Neural progenitor cell (in vitro differentiated cells): ENCODE measurements around the gene SRBD1.

Source experiments
- EZH2 ChIP-seq: fragments of 200-600 bp; sonication (generic); IDR thresholded peaks from 2 replicates; pipeline ENCODE4 v1.6.1; 2017; ENCODE audit warnings: antibody characterized with exemption, mild to moderate bottlenecking, moderate library complexity
- EZH2phosphoT487 ChIP-seq: fragments of 200-600 bp; sonication (generic); IDR thresholded peaks from 2 replicates; pipeline ENCODE4 v1.6.1; 2017; ENCODE audit warnings: antibody characterized with exemption
- TF ChIP-seq, protein P1 (sequence below): fragments of 200-600 bp; sonication (generic); IDR thresholded peaks from 2 replicates; pipeline ENCODE4 v1.5.1; 2017; ENCODE audit warnings: antibody characterized with exemption, mild to moderate bottlenecking

DNA sequence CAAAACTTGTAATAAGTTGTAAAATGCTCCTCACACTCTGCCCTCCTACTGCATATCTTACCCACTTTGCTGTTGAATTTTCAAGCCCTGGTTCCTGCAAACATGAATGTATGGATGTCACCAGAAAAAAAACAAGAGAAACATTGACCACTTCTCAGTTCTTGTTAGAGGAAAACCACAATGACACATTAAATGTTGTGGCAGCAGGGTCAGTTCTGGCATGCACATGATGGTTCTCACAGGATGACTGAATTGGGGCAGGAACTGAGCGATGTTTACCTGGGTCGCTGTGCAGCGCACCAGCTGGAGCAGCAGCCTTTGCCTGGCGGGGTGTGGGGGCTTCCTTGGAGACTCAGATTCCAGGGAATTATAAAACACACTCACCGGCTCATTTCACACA is 26.4 kb upstream of the SRBD1 start:
- TF ChIP-seq, protein P1, sequence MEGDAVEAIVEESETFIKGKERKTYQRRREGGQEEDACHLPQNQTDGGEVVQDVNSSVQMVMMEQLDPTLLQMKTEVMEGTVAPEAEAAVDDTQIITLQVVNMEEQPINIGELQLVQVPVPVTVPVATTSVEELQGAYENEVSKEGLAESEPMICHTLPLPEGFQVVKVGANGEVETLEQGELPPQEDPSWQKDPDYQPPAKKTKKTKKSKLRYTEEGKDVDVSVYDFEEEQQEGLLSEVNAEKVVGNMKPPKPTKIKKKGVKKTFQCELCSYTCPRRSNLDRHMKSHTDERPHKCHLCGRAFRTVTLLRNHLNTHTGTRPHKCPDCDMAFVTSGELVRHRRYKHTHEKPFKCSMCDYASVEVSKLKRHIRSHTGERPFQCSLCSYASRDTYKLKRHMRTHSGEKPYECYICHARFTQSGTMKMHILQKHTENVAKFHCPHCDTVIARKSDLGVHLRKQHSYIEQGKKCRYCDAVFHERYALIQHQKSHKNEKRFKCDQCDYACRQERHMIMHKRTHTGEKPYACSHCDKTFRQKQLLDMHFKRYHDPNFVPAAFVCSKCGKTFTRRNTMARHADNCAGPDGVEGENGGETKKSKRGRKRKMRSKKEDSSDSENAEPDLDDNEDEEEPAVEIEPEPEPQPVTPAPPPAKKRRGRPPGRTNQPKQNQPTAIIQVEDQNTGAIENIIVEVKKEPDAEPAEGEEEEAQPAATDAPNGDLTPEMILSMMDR, result no peak
- TF ChIP-seq EZH2 (no peak), EZH2phosphoT487 (no peak)
